ENCODE measurements around the gene EAF2.

GRCh38 chr3:121819236-121819635 lies 15.8 kb upstream of the EAF2 start:
- no peak for TF ChIP-seq POLR2A (IDR thresholded peaks at IDR 0.05)
- no peak for TF ChIP-seq CTCF (IDR thresholded peaks at IDR 0.05)

Data from adrenal gland (tissue), 5 donors.